Measurements from ENCODE around the gene GABRR1.
"Not testable (repeated sequence)": the region's sequence is repeated elsewhere in the genome, so short reads cannot be mapped to it uniquely, and the experiment has no call there.

GABRR1 gene

DNA sequence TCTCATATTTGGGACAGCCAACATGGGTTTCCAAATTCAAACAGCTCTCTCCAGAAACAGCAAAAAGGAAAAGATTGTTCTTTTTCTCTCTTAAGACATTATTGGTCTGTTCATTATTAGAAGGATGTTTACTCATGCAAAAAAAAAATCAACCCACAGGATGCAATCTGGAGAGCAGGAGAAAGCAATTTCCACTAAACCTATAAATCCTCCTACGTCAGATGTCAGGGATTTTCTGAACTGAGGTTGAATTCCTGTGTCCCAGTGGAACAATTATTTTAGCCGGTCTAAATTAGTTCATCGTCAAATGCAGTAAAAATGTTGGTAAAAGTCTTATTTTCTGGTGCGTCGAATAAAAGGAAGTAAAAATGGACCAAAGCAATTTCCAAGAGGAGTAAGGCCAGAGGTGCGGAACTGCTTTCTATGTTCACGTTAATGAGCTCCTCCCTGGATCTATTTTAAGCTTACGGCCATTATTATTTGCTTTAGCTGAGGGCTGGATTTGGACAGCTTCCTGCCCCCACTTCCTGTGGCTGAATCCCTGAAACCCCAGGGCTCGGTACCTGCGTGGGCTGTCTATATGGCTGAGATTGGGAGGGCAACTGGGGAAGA, at the start of gene GABRR1:
Gene GABRR1 (minus strand): TSS at position 60 of the 612 bp plus-strand sequence. CDS start 36 bp downstream, at position 24.
- no peak for DNase-seq (ENCODE audit: low read depth in 2 of 2)

- DNase-seq (ENCODE audit: low read depth in 2 of 2) = no peak
Observed at GRCh38 chr6:89264296-89264695, 47.1 kb upstream of the GABRR1 start.

- no peak for DNase-seq (ENCODE audit: low read depth in 2 of 2)
Observed at GRCh38 chr6:89260832-89261231, 43.7 kb upstream of the GABRR1 start.

DNA sequence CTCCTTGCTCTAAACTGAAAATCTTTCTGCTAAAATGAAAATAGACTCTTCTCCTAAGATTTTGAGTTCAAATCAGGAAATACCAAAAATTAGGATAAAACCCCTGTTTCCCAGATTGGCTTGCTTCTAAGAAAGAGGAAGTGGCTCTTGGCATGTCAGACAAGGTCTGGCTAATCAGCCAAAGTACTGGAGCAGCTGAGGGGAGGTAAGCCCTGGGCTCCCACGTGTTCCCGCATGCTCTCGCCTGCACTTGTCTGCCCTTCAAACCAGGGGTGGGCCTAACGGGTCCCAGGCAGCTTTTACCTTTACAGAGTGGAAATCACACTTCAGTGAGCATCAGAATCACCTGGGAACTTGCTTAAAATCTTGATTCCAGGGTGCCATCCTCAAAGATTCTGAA, 43.2 kb upstream of the GABRR1 start:
- DNase-seq (ENCODE audit: low read depth in 2 of 2) = no peak

DNA sequence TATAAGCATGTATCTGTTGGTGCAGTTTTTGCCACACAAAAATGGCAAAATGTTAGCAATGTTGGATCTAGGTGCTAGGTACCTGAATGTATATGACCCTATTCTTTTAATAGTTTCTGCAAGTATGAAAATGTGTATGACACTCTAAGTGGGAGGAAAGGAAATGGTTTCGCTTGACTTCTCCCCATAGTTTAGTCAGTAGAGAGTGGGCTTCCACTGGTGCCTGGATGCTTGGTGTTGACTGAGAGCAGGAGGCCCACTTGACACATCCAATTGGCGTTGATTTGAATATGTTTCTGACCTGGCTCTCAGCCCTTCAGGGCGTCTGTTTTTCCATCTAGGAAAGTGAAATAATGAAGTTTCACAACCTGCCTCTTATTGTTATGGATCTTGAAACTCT, 41.8 kb upstream of the GABRR1 start:
- no peak for DNase-seq (ENCODE audit: low read depth in 2 of 2)

GRCh38 chr6:89257781-89258180, 40.6 kb upstream of the GABRR1 start:
- no peak for DNase-seq (ENCODE audit: low read depth in 2 of 2)

DNA sequence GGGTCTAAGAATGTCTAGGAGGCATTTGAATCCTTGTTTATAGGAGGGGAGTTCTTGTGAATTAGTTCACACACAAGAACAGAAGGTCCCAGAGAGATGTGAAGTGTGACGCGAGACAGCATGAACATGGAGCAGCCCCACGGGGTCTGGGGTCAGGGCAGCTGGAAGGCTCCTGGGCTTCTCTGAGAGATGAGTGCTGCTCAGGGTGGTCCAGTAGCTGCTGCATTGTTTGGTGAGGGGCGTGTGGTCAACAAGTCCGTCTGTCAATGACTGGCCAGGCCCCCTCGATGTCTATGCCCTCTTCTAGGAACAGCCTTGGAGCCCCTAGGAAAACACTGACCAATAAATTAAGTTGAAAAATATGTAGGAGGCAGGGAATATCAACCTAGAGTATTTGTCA, 40.2 kb upstream of the GABRR1 start:
- DNase-seq (ENCODE audit: low read depth in 2 of 2) = no peak

- no peak for DNase-seq (ENCODE audit: low read depth in 2 of 2)
Observed at GRCh38 chr6:89255417-89255816, 38.3 kb upstream of the GABRR1 start.

GRCh38 chr6:89254569-89254968, 37.4 kb upstream of the GABRR1 start:
- no peak for DNase-seq (ENCODE audit: low read depth in 2 of 2)

DNA sequence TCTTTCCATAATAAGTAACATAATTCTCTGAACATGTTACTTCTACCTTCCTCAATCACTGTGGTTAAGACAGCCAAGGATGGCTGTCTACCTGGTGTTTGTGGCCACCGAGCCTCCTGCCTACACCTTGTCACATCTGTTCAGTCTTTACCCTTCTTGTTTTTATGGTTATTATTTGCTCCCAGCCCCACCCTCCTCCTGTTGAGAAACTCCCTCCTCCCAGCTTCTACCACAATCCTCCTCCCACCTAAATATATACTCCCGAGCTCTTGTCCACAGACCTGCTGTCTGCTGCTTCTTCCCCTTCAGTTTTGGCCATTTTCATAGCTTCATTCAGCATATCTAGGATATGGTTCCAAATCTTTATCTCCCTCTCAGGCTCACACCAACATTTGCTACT, 35.7 kb upstream of the GABRR1 start:
- no peak for DNase-seq (ENCODE audit: low read depth in 2 of 2)

DNA sequence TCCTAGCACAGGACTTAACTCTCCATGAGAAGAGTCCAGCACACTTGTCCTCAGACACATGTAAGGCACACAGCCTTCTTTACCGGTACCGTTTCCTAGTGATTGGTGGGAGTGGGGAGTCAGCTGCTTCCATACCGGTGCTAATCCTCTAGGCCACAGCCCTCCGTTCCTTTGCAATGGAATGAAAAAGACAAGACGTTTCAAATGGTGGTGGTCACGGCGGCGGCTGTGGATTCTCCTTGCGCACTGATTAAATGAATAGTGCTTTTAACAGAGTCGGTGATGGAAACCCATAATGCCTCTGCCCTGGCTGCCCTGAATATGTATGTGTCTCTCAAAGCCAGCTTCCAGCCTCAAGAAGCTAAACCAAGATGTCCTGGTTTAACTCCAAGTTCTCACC, 34.8 kb upstream of the GABRR1 start:
- DNase-seq (ENCODE audit: low read depth in 2 of 2) = no peak

DNA sequence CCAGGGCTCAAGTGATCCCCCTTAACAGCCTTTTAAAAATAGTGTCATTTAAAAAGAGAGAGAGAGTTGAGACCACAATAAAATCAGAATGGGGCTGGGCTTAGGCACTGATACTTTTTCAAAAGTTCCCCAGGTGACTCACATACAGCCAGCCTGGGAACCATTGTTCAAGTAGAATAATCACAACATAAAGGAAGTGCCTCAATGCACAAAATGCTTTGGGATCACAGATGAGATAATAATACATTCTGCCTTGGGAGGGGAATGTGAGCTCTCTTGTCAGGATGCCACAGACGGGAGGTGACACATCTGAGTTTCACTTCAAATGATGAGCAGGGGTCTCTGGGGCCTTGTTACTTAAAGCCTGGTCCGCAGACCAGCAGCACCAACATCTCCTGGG, 34.0 kb upstream of the GABRR1 start:
- no peak for DNase-seq (ENCODE audit: low read depth in 2 of 2)

DNA sequence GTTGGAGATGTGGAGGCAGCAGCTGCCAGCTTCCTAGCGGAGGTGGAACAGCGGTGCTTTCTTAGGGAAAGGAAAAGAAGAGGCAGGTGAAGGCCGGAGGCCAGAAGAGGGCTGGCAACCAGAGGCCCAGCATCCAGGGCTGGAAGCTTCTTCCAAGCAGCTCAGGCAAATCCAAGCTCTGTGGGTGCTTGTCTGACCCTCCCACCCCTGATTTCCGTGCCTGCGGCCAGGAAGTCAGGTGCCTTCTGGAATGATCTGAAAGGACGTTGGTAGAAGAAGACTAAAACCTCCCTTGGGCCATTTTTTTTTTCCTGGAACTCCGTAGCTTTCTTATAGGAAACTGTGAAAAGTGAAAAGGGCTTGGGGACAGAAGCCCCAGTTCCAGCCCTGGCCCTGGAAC, 33.1 kb upstream of the GABRR1 start:
- DNase-seq (ENCODE audit: low read depth in 2 of 2) = no peak

- DNase-seq (ENCODE audit: low read depth in 2 of 2) = no peak
Observed at GRCh38 chr6:89244241-89244985, 27.3 kb upstream of the GABRR1 start.

- no peak for DNase-seq (ENCODE audit: low read depth in 2 of 2)
Observed at GRCh38 chr6:89243331-89243629, 26.1 kb upstream of the GABRR1 start.

GRCh38 chr6:89242574-89243330, 25.6 kb upstream of the GABRR1 start:
- DNase-seq (ENCODE audit: low read depth in 2 of 2) = no peak

- DNase-seq (ENCODE audit: low read depth in 2 of 2) = peak in 1 of 2 donors; percentile 1
Observed at GRCh38 chr6:89239338-89239737, 22.2 kb upstream of the GABRR1 start.

- DNase-seq (ENCODE audit: low read depth in 2 of 2) = no peak
Observed at GRCh38 chr6:89237158-89237557, 20.0 kb upstream of the GABRR1 start.

- not testable (repeated sequence) for DNase-seq (ENCODE audit: low read depth in 2 of 2)
Observed at GRCh38 chr6:89233605-89234004, 16.4 kb upstream of the GABRR1 start.

DNA sequence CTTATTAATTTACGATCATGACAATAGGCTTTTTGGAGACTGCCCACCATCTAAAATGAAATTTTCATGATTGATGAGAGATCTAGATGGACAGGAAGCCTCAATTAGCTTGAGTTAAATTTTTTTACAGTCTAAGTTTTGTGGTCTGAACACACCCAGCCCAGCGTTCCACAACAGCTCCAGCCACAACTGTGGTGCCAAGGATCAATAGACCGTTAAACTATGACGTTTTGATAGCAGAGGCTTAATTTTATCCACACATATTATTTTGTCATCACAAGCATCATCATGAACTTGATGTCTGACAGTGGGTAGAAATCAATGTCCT, 5.5 kb upstream of the GABRR1 start:
- DNase-seq (ENCODE audit: low read depth in 2 of 2) = no peak

- DNase-seq (ENCODE audit: low read depth in 2 of 2) = no peak
Observed at GRCh38 chr6:89221971-89222711, 5.0 kb upstream of the GABRR1 start.

GRCh38 chr6:89221129-89221528, 4.0 kb upstream of the GABRR1 start:
- DNase-seq (ENCODE audit: low read depth in 2 of 2) = no peak

- DNase-seq (ENCODE audit: low read depth in 2 of 2) = no peak
Observed at GRCh38 chr6:89216411-89216810, 747 bp downstream of the GABRR1 start.
